HAP-1 (cell line): Measurements from ENCODE around the gene FKBP4.

Experiments
- DNase-seq, 2 experiments: peaks; one replicate each; pipeline ENCODE4 v3.0.0-alpha.2; 2016 to 2020; ENCODE audit warnings: low spot score in 2 of 2
- H3K27me3 ChIP-seq: fragments of 250-450 bp; sonication (Bioruptor Pico); 2 replicates; pipeline ENCODE4 v1.5.1; 2020; ENCODE audit warnings: low read depth, mild to moderate bottlenecking, moderate library complexity
- H3K36me3 ChIP-seq: fragments of 250-450 bp; sonication (Bioruptor Pico); replicated peaks from 2 replicates; pipeline ENCODE4 v1.5.1; 2020; ENCODE audit warnings: mild to moderate bottlenecking
- H3K4me1 ChIP-seq: fragments of 250-450 bp; sonication (Bioruptor Pico); 2 replicates; pipeline ENCODE4 v1.5.1; 2020; ENCODE audit warnings: mild to moderate bottlenecking
- H3K4me3 ChIP-seq: fragments of 250-450 bp; sonication (Bioruptor Pico); 2 replicates; pipeline ENCODE4 v1.5.1; 2020; ENCODE audit warnings: mild to moderate bottlenecking, moderate library complexity
- H3K9me3 ChIP-seq: fragments of 250-450 bp; sonication (Bioruptor Pico); 2 replicates; pipeline ENCODE4 v1.5.1; 2020; ENCODE audit warnings: mild to moderate bottlenecking, moderate library complexity
- in situ Hi-C: fragments of 300-500 bp; cut with MboI; formaldehyde crosslinking; loops from 3 replicates; pipeline ENCODE4 v1.14.3; 2020; ENCODE audit warnings: low sequenced_read_pairs, inconsistent platforms, mixed read lengths

FKBP4 gene

DNA sequence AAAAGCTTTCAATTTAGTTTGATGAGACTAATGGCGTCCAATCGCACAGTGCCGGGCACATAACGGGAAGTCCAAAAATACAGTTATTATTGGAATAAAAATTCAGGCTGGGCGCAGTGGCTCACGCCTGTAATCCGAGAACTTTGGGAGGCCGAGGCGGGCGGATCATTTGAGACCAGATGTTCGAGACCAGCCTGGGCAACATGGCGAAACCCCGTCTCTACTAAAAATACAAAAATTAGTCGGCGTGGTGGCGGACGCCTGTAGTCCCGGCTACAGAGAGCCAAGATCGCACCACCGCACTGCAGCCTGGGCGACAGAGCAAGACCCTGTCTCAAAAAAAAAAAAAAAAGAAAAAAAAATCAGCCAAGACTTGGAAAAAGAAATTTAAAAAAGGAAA, 1.2 kb upstream of the FKBP4 start:
- peaks cover 8% of the 10 kb centered on the region for H3K4me1 ChIP-seq
- in situ Hi-C loops: no loop called here
- no peak overlapping the region for H3K4me3 ChIP-seq
- H3K27me3 ChIP-seq: 0 out of 2 replicates have a peak, but pooled peaks cover 8% of the 10 kb centered on the region
- H3K9me3 ChIP-seq: no peaks in the 10 kb centered on the region
- peaks cover 26% of the 10 kb centered on the region for H3K36me3 ChIP-seq
- DNase-seq: no peak

DNA sequence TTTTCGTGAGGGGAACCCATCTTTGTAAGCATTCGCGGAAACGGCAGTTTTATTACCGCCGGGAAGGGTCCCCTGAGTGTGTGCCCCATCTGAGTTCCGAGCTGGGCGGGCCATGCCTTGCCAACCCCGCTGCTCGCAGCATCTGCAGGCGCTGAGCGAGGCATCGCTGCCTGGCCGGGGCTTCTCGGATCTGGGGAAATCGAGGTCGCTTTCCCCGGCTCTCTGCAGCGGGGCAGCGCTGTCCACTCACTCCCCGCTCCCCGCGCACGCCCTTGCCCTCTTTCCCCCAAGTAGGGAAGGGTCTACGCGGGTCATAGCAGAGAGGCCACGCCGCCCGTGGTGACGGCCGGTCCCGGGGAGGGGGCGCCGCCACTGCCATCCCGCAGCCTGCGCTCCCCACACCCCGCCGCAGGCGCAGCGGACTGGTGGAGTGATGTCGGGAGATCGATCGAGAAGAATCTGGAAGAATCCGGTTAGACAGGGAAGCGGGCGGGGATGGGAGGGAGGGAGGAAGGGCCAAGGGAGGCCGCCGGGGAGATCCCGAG, 507 bp upstream of the FKBP4 start:
- H3K4me3 ChIP-seq: peak overlapping the region; percentile 56

DNA sequence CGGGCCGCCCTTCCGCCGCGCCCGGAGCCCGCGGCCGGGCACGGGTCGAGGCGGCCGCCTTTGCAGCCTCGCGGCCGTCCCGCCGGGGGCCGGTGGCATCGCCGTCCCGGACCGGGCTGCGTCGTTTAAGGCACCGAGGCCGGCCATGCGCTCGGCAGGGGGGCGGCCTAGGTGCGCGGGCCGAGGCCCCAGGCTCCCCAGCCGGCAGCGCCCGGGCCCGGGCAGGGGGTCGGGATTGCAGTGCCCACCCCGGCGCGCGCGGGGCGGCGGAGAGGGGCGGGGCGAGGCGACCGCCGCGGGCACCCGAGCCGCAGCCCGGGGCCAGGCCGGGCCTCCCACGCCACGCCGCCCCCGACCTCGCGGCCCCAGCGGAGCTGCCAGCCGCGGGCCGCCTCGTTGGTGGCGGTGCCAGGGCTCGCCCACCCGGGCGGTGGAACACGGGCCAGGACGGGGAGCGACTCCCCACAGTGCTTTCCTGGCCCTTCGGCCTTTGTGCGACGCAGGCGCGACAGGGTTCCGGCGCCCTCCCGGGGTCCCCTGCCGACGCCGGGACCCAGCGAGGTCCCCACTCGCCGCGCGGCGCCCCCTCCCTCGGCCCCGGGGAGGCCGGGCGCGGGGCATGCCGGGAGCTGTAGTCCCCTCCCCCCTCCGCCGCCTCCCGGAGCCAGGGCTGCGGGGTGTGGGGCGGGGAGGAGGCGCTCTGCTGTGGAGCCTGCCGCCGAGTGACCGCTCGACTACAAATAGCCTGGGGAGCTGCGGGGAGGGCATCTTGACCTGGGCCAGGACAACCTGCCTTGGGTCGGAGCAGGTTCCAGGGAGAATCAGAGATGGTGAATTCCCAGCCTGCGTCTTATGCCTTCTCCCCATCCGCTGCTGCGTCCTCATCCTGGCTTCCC, 769 bp downstream of the FKBP4 start:
- Histone ChIP-seq H3K9me3 (no peaks in the 10 kb centered on the region), H3K36me3 (peaks cover 46% of the 10 kb centered on the region), H3K4me1 (peaks cover 8% of the 10 kb centered on the region), H3K4me3 (peak overlapping the region; percentile 56), H3K27me3 (no peaks in the 10 kb centered on the region)
- DNase-seq: peak; percentile 50 to 79
- in situ Hi-C loops: no loop called here

More for the DNA sequence above, 507 bp upstream of the FKBP4 start:
- Histone ChIP-seq H3K27me3 (0 out of 2 replicates have a peak, but pooled peaks cover 8% of the 10 kb centered on the region), H3K36me3 (peaks cover 33% of the 10 kb centered on the region), H3K9me3 (no peaks in the 10 kb centered on the region), H3K4me1 (peaks cover 8% of the 10 kb centered on the region)
- DNase-seq: no peak
- in situ Hi-C loops: no loop called here

DNA sequence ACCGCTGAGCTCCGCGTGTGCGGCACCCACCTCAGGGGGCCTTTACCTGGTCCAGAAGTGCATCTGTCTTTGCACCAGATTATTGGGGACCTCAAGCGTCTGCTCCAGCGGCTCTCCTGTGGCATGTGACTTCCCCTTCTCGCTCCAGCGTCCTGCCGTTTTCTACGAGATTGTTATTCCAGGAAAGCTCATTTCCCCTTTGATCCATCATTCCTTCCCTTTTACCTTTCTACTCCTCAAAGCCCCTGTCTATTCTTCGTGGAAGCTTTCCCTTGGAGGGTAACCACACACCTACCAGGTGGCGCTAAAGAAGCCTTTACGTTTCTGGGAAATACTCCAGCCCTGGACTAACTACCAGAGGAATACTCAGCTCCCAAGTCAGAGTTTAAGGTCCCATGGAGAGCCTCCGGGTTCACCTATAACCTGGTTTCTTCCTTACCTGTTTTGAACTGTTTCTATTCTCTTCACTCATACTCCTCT, 1.5 kb downstream of the FKBP4 start:
- Histone ChIP-seq H3K27me3 (no peaks in the 10 kb centered on the region), H3K36me3 (peaks cover 53% of the 10 kb centered on the region), H3K9me3 (no peaks in the 10 kb centered on the region), H3K4me3 (peak overlapping the region; percentile 56), H3K4me1 (peaks cover 8% of the 10 kb centered on the region)
- no peak for DNase-seq
- in situ Hi-C loops: no loop called here

DNA sequence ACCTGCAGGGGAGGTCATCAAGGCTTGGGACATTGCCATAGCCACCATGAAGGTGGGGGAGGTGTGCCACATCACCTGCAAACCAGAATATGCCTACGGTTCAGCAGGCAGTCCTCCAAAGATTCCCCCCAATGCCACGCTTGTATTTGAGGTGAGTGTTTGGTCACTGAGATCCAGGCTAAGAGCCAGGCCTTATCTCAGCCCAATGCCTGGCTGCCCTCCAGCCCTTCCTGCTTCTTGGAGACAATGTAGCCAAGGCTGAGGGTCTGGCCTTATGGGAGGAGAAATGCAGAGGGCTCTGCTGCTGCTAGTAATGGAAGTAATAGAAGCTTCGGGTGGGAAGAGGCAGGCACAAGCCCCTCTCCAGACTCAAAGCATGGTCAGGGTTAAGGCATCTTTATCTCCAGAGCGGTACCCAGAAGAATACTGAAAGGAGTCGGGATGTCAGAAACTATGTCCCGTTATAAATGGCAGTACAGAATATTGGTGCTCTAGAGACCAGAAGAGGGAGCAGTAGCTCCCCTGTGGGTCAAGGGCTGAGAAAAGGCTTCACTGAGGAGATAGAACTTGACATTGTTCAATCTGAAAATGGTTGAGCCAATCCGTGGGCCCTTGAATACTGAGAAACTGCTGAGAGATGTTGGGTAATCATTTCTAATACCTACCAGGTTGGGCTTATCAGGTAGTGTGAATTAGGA, 3.1 kb downstream of the FKBP4 start:
- Histone ChIP-seq H3K4me3 (no peak overlapping the region), H3K36me3 (peaks cover 69% of the 10 kb centered on the region), H3K4me1 (peaks cover 8% of the 10 kb centered on the region), H3K27me3 (no peaks in the 10 kb centered on the region), H3K9me3 (no peaks in the 10 kb centered on the region)
- no peak for DNase-seq
- in situ Hi-C loops: no loop called here

DNA sequence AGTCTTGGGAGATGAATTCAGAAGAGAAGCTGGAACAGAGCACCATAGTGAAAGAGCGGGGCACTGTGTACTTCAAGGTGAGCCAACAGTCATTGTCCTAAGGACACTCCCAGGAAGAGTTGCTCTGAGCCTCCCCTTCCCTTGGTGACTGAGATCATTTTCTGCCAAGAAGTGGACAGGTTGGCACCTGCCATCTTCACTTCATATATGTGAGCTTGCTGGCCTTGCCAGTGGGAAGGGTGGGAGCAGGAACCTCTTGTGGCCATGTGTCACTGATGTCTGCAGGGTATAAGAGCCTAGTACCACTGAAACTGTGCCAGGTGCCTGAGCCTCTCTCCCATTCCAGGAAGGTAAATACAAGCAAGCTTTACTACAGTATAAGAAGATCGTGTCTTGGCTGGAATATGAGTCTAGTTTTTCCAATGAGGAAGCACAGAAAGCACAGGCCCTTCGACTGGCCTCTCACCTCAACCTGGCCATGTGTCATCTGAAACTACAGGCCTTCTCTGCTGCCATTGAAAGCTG, 5.3 kb downstream of the FKBP4 start:
- peaks cover 8% of the 10 kb centered on the region for H3K4me1 ChIP-seq
- no peak for DNase-seq
- in situ Hi-C loops: no loop called here
- no peaks in the 10 kb centered on the region for H3K9me3 ChIP-seq
- H3K27me3 ChIP-seq: no peaks in the 10 kb centered on the region
- no peak overlapping the region for H3K4me3 ChIP-seq
- peaks cover 92% of the 10 kb centered on the region for H3K36me3 ChIP-seq

DNA sequence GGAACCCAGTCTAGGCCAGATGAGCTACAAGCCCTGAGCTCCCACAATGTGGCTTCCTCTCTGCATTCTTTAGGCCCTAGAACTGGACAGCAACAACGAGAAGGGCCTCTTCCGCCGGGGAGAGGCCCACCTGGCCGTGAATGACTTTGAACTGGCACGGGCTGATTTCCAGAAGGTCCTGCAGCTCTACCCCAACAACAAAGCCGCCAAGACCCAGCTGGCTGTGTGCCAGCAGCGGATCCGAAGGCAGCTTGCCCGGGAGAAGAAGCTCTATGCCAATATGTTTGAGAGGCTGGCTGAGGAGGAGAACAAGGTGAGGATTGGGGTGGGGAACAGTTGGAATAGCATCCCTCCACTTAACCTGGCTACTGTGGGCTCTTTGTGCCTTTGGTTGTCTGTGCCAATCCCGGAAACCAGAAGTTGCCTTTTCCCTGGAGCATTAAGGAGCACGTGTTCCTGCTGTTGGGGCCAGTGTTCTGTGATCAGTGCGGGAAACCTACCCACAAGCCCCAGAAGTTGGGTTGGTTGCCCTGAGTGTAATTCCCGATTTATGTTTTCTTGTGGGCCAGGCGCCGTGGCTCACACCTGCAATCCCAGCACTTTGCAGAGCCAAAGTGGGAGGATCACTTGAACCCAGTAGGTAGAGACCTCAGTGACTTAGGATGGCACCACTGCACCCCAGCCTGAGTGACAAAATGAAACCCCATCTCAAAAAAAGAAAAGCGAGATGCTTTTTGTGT, 6.4 kb downstream of the FKBP4 start:
- Histone ChIP-seq H3K9me3 (no peaks in the 10 kb centered on the region), H3K36me3 (peaks cover 100% of the 10 kb centered on the region), H3K4me1 (peaks cover 7% of the 10 kb centered on the region), H3K27me3 (no peaks in the 10 kb centered on the region), H3K4me3 (no peak overlapping the region)
- in situ Hi-C loops: no loop called here
- no peak for DNase-seq

DNA sequence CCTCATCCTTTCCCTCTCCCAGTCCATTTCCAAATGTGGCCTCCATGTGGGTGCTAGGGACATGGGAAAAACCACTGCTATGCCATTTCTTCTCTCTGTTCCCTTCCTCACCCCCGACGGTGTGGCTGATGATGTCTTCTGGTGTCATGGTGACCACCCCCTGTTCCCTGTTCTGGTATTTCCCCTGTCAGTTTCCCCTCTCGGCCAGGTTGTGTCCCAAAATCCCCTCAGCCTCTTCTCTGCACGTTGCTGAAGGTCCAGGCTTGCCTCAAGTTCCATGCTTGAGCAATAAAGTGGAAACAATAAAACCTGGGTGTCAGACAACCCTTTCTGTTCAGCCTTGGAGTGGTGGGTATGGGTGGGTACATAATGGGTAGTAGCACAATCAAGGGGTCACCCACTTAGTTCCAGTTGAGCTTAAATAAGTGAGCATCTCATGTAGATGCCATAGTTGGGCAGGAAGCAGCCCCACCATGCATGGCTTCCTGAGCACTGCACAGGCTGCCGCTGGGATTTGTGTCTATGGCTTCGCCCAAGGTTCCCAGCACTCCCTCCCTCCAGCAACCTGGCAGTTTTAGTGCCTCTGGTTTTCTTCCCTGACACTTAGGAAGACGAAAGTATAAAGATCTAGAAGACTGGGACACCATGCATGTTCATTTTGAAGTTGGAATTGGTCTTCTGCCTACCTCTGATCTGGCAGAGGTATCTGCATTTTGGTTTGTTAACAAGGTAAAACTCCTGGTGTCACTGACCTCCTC, 9.0 kb downstream of the FKBP4 start:
- Histone ChIP-seq H3K4me3 (no peak overlapping the region), H3K4me1 (no peaks in the 10 kb centered on the region), H3K27me3 (no peaks in the 10 kb centered on the region), H3K9me3 (no peaks in the 10 kb centered on the region), H3K36me3 (peaks cover 81% of the 10 kb centered on the region)
- no peak for DNase-seq
- in situ Hi-C loops: no loop called here

DNA sequence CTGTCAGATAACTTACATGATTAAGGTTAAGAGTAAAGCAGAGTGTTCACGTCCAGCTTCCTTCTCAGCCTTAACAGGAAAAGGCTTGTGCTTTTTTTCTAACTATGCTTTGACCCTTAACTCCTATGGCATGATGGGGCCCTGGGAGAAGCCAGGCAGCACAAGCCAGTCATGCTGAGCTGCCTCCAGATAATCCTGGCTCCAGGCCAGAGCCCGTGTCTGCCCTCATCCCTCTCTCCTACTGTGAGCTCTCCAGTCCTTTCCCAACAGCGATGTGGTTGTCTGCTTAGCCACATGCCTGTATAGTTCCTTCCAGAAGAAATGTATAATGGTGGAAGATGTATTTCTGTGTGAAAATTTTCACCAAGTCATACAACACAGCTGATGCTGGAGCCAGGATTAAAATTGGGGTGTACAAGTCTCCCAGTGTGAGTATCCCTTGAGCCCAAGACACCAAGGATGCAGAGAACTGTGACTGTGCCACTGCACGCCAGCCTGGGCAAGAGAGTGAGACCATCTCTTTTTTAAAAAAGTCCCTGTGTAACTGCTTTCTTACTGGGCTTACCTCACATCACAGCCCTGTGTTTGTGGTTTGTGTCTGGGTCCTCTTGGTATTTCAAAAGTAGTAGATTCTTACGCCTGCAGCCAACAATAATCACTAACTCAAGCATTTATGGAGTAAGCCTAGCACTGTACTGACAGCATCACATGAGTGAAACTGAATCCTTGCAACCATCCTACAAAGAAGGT, 9.8 kb downstream of the FKBP4 start:
- H3K36me3 ChIP-seq: peaks cover 74% of the 10 kb centered on the region
- no peaks in the 10 kb centered on the region for H3K4me1 ChIP-seq
- H3K9me3 ChIP-seq: no peaks in the 10 kb centered on the region
- no peak overlapping the region for H3K4me3 ChIP-seq
- H3K27me3 ChIP-seq: no peaks in the 10 kb centered on the region
- in situ Hi-C loops: no loop called here
- no peak for DNase-seq

DNA sequence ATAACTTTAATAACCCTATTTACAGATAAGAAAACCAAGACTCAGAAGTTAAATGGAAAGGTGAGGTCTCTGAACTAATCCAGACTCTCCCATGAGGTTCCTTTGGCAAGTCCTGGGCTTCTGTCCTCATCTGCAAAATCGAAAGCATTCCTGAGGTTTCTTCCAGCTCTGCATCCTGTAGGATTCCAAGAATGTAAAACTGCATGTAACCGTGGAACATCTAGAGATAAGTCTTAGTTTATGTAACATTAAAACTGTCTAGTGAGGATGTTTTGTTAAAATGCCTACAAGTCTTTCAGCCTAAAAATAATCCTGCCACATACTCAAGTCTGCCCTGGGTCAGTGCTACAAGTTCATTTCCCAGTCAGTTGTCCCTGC, 10.4 kb downstream of the FKBP4 start:
- no peak overlapping the region for H3K4me3 ChIP-seq
- no peaks in the 10 kb centered on the region for H3K4me1 ChIP-seq
- H3K9me3 ChIP-seq: no peaks in the 10 kb centered on the region
- in situ Hi-C loops: no loop called here
- DNase-seq: no peak
- H3K36me3 ChIP-seq: peaks cover 68% of the 10 kb centered on the region
- H3K27me3 ChIP-seq: no peaks in the 10 kb centered on the region

DNA sequence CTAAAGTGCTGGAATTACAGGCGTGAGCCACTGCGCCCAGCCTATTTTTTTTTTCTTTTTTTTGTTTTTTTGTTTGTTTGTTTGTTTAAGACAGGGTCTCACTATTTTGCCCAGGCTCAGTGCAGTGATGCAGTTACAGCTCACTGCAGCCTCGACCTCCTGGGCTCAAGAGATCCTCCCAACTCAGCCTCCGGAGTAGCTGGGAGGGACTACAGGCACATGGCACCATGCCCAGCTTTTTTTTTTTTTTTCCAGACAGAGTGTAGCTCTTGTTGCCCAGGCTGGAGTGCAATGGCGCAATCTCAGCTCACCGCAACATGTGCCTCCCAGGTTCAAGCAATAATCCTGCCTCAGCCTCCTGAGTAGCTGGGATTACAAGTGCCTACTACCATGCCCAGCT, 11.9 kb downstream of the FKBP4 start:
- in situ Hi-C loops: no loop called here

DNA sequence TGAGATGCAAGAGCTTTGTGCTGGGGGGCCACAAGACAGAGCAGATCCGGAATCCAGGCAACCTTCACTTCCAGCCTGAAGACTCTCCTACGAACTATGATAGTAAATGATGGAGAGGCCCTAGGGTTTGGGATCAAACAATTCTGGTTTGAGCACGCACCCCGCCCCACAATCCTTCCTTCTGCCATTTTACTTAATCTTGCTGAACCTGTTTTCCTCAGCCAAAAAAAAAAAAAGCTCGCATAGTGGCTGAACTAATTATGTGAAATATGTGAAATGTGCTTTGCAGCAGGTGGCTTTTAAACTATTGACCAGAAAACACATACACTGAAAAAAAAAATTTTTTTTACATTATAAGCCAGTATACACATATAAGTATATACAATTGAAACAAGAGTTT, 17.0 kb downstream of the FKBP4 start:
- peaks cover 13% of the 10 kb centered on the region for H3K36me3 ChIP-seq
- H3K4me3 ChIP-seq: peak overlapping the region; percentile 94
- in situ Hi-C loops: no loop called here
- no peaks in the 10 kb centered on the region for H3K27me3 ChIP-seq
- no peak for DNase-seq
- H3K4me1 ChIP-seq: peaks cover 4% of the 10 kb centered on the region
- H3K9me3 ChIP-seq: no peaks in the 10 kb centered on the region

More for the DNA sequence above, 11.9 kb downstream of the FKBP4 start:
- Histone ChIP-seq H3K9me3 (no peaks in the 10 kb centered on the region), H3K27me3 (no peaks in the 10 kb centered on the region), H3K36me3 (peaks cover 52% of the 10 kb centered on the region), H3K4me1 (no peaks in the 10 kb centered on the region; the same call in 1 of the 2 replicates), H3K4me3 (no peak overlapping the region)
- no peak for DNase-seq
